Coronary artery (tissue), 2 donors: Measurements from ENCODE around the gene ARPC2.
"Not testable (repeated sequence)": the region's sequence is repeated elsewhere in the genome, so short reads cannot be mapped to it uniquely, and the experiment has no call there.

Source experiments
- DNase-seq: peaks from one replicate; pipeline ENCODE4 v3.0.0-alpha.2; 2017; ENCODE audit warnings: low spot score
- H3K27ac ChIP-seq, 2 donors: fragments of 200-600 bp; sonication (generic); one replicate each; pipeline ENCODE4 v1.5.1; 2016 to 2019
- H3K4me3 ChIP-seq: fragments of 200-600 bp; sonication (generic); 2 replicates; pipeline ENCODE4 v1.5.1; 2016; ENCODE audit warnings: mild to moderate bottlenecking, moderate library complexity
- TF ChIP-seq, protein P1 (sequence below): fragments of 200-600 bp; sonication (generic); IDR thresholded peaks from one replicate; pipeline ENCODE4 v1.5.1; 2019; ENCODE audit warnings: antibody characterized with exemption

The ARPC2 gene

DNA sequence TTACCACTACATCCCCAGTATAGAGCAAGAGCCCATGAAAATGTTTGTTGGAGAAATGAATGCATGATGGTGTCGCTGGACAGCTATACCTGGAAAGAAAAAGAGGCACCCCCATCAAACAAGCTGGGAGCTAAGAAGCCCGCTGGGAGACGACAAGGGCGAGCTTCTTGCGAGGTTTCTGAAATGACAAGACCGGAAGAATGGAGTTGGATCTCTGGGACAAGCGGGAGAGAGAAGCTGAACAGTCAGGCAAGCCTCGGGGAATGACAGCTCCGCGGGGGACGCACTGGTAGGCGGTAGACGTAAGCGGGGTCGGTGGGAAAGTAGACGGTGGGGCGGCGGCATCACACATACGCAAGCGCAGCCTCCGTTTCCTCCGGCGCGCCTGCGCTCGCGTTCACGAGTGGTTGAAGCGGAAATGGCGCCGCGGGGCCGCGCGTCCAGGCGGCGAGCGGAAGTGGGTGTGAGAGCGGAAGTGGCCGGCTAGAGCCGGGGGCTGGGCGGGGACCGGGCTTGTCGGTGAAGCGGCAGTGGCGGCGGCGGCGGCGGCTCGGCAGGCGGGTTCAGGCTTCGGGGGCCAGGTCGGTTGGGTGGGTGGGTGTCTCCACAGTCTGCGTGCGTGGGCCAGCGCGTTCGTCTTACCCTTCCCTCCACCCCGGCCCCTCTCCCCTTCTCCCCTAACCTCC is at the start of gene ARPC2:
Gene ARPC2, plus strand, starts transcription at position 516 of the 686 bp plus-strand sequence. CDS start 282 bp downstream, outside the sequence.
- peak within 1 kb of the TSS; percentile 94 for H3K4me3 ChIP-seq
- DNase-seq: peak; percentile 95
- H3K27ac ChIP-seq: peak within 1 kb of the TSS; percentile 95
- TF ChIP-seq, protein P1, sequence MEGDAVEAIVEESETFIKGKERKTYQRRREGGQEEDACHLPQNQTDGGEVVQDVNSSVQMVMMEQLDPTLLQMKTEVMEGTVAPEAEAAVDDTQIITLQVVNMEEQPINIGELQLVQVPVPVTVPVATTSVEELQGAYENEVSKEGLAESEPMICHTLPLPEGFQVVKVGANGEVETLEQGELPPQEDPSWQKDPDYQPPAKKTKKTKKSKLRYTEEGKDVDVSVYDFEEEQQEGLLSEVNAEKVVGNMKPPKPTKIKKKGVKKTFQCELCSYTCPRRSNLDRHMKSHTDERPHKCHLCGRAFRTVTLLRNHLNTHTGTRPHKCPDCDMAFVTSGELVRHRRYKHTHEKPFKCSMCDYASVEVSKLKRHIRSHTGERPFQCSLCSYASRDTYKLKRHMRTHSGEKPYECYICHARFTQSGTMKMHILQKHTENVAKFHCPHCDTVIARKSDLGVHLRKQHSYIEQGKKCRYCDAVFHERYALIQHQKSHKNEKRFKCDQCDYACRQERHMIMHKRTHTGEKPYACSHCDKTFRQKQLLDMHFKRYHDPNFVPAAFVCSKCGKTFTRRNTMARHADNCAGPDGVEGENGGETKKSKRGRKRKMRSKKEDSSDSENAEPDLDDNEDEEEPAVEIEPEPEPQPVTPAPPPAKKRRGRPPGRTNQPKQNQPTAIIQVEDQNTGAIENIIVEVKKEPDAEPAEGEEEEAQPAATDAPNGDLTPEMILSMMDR: no peak

- TF ChIP-seq, protein P1: no peak
- no peak overlapping the region for H3K4me3 ChIP-seq
- DNase-seq: no peak
- H3K27ac ChIP-seq: no peak overlapping the region
Observed at GRCh38 chr2:218168016-218168415, 49.0 kb upstream of the ARPC2 start.

- TF ChIP-seq, protein P1: no peak
- no peak overlapping the region for H3K4me3 ChIP-seq
- no peak for DNase-seq
- no peak overlapping the region for H3K27ac ChIP-seq
Observed at GRCh38 chr2:218168635-218169462, 48.1 kb upstream of the ARPC2 start.

DNA sequence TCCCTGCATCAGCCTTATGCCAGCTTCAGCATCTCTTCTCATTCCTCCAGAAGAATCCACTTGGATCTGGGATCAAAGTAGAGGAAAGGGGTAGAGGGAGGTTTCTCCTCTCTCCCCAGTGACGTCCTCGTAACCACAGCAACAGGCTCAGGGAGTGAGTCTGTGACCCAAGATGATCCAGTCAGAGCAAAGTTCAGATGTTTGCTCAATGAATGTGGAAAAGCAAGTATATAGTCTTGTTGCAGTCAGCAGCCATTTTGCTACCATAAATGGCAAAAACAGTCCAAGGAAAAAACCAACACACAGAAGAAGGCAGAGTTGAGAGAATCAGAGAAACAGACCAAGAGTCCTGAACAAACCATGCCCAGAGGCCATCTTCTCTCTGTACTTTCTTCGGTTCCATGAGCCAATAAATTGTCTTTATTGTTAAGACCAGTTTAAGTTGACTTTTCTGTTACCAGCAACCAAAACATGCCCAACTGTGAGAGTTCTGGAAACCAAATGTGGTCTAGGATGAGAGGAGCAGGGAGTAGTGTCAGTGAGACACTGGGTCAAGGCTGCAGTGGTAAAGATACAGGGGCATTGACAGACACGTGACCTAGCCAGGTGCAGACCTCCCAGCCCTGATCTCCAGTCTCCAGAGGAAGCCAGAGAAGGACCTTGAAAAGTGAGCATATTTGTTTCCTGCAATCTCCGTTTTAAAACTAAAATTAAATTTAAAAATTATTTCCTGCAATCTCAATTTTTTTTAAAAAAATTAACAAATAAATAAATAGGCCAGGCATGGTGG is 47.0 kb upstream of the ARPC2 start:
- TF ChIP-seq, protein P1: no peak
- Histone ChIP-seq H3K27ac (no peak overlapping the region), H3K4me3 (no peak overlapping the region)
- no peak for DNase-seq

- not testable (repeated sequence) for H3K27ac ChIP-seq, DNase-seq, H3K4me3 ChIP-seq
Observed at GRCh38 chr2:218171744-218172143, 45.2 kb upstream of the ARPC2 start.

DNA sequence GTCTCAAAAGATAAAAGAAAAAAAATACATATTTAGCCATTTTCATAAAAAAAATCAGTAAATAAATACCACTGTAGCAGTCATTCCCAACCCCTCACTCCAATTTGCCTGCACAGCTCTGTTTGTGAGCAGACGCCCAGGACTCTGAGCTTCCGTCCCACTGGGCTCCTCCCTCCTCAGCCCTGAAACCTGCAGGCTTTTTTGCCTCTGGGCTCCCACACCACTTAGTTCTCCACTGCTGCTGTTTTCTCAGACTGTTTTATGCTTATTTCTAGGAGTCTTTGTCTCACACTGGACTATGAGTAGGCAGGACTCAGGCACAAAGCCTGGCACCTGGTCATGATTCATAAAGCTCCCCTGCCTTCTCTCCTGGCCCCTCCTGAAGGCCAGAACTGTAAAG is 44.1 kb upstream of the ARPC2 start:
- Histone ChIP-seq H3K27ac (no peak overlapping the region), H3K4me3 (no peak overlapping the region)
- TF ChIP-seq, protein P1: no peak
- peak; percentile 38 for DNase-seq

- Histone ChIP-seq H3K27ac (no peak overlapping the region), H3K4me3 (no peak overlapping the region)
- DNase-seq: peak; percentile 28
- TF ChIP-seq, protein P1: no peak
Observed at GRCh38 chr2:218179782-218180181, 37.2 kb upstream of the ARPC2 start.
